ENCODE data around the gene MLANA.

The MLANA gene

GRCh38 chr9:5909976-5910375 is 19.3 kb downstream of the MLANA start:
- no peak for DNase-seq

GRCh38 chr9:5910413-5911057 is 19.8 kb downstream of the MLANA start:
- no peak for DNase-seq

- no peak for DNase-seq
These were observed 24.7 kb downstream of the MLANA start for GRCh38 chr9:5915438-5915837.

GRCh38 chr9:5917273-5917672 is 26.6 kb downstream of the MLANA start:
- no peak for DNase-seq

- no peak for DNase-seq
These were observed 27.2 kb downstream of the MLANA start for GRCh38 chr9:5917888-5918287.

- DNase-seq = no peak
These were observed 27.8 kb downstream of the MLANA start for GRCh38 chr9:5918460-5918859.

- no peak for DNase-seq
These were observed 30.2 kb downstream of the MLANA start for GRCh38 chr9:5920860-5921328.

- no peak for DNase-seq
These were observed 31.5 kb downstream of the MLANA start for GRCh38 chr9:5922192-5922591.

- DNase-seq = no peak
These were observed 41.0 kb downstream of the MLANA start for GRCh38 chr9:5931657-5932056.

- no peak for DNase-seq
These were observed 47.8 kb downstream of the MLANA start for GRCh38 chr9:5938449-5938848.

- no peak for DNase-seq
These were observed 48.8 kb downstream of the MLANA start for GRCh38 chr9:5939530-5939929.

- no peak for DNase-seq
These were observed 50.5 kb downstream of the MLANA start for GRCh38 chr9:5941214-5941613.

GRCh38 chr9:5945112-5945511 is 54.4 kb downstream of the MLANA start:
- no peak for DNase-seq

- no peak for DNase-seq
These were observed 57.2 kb downstream of the MLANA start for GRCh38 chr9:5947912-5948311.

GRCh38 chr9:5949103-5949699 is 58.5 kb downstream of the MLANA start:
- no peak for DNase-seq

- DNase-seq = no peak
These were observed 59.6 kb downstream of the MLANA start for GRCh38 chr9:5950261-5950660.

- DNase-seq = no peak
These were observed 61.1 kb downstream of the MLANA start for GRCh38 chr9:5951686-5952211.

GRCh38 chr9:5953743-5954707 is 63.3 kb downstream of the MLANA start:
- DNase-seq = no peak

GRCh38 chr9:5957166-5957565 is 66.5 kb downstream of the MLANA start:
- no peak for DNase-seq

- DNase-seq = no peak
These were observed 67.6 kb downstream of the MLANA start for GRCh38 chr9:5958273-5958672.

Measured in stimulated activated naive CD4-positive, alpha-beta T cell treated with Interleukin-2 at 50 U/mL for 16 hours (primary cell).